GM18907 (cell line): ENCODE measurements around the gene B3GNT8.
"Not testable (repeated sequence)": the region's sequence is repeated elsewhere in the genome, so short reads cannot be mapped to it uniquely, and the experiment has no call there.

Experiments used
- ATAC-seq: cut with Tn5 transposase; IDR thresholded peaks from one replicate; pipeline ENCODE4 v1.9.1; 2021; ENCODE audit warnings: mild to moderate bottlenecking, moderate library complexity; ENCODE audit not compliant: unreplicated experiment

B3GNT8 gene

GRCh38 chr19:41437944-41438574 lies 10.9 kb upstream of the B3GNT8 start:
- ATAC-seq: no peak

DNA sequence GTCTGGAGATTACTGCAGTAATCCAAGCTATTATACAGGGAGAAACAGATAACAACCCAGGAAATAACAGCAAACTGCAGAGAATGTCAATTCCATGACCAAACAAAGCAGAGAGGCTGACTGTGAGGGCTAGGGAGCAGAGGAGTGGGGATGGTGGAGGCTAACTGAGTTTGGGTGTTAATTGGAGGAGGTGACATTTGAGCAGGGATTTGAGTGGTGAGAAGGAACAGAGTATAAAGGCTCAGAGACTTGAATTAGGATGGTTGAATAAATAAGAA lies 9.4 kb upstream of the B3GNT8 start:
- ATAC-seq: no peak

- no peak for ATAC-seq
These were observed 8.9 kb upstream of the B3GNT8 start for GRCh38 chr19:41435936-41436673.

DNA sequence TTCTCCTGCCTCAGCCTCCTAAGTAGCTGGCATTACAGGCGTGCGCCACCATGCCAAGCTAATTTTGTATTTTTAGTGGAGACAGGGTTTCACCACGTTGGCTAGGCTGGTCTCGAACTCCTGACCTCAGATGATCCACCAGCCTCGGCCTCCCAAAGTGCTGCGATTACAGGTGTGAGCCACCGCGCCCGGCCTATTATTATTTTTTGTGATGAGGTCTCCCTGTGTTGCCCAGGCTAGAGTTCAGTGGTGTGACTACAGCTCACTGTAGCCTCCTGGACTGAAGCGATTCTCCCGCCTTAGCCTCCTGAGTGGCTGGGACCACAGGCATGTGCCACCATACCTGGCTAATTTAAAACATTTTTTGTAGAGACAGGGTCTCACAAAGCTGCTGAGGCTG lies 8.2 kb upstream of the B3GNT8 start:
- ATAC-seq: not testable (repeated sequence)

GRCh38 chr19:41434450-41434849 lies 7.3 kb upstream of the B3GNT8 start:
- no peak for ATAC-seq

GRCh38 chr19:41433171-41433570 lies 6.0 kb upstream of the B3GNT8 start:
- no peak for ATAC-seq

- no peak for ATAC-seq
These were observed 4.5 kb upstream of the B3GNT8 start for GRCh38 chr19:41431426-41432386.

GRCh38 chr19:41430922-41431321 lies 3.7 kb upstream of the B3GNT8 start:
- ATAC-seq: no peak

GRCh38 chr19:41428481-41428859 lies 1.3 kb upstream of the B3GNT8 start:
- ATAC-seq: no peak

DNA sequence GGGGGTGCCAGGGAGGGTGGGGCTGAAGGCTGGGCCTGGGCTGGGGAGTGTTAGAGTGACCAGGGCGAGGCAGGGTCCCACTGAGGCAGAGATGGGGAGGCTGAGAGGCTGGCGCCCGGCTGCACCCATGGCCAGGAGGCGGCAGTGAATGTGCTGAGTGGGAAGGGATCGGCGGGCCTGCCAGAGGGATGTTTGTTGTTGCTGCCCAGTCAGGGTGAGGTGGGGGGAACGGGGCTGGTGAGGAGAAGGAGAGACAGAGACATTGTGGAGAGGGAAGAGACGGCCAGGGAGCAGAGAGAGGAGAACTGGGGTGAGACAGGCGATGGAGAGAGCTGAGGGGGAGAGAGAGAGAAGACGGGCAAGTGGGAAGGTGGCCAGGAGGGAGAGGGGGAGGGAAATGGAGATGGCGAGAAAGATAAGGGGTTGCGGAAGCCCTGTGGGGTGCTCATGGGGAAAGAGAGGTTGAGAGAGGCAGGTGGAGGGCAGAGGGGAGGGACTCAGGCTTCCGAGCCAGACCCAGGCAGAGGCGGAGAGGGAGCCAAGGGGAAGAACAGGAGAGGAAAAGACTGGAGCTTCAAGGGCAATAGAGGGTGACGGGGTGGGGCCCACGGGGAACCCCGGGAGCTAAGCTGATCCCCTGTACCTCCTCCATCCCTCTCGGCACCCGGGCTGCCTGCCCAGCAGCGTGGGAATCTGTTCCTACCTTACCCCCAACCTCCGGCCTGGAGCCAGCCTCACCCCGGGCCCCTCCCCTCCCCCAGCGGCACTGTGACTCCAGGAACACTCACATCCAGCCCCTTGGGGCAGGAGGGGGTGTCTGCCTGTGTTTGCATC lies 690 bp upstream of the B3GNT8 start:
- peak; percentile 2 for ATAC-seq

GRCh38 chr19:41426116-41426841 lies 895 bp downstream of the B3GNT8 start:
- ATAC-seq: no peak

- no peak for ATAC-seq
These were observed 1.7 kb downstream of the B3GNT8 start for GRCh38 chr19:41425174-41426115.

GRCh38 chr19:41424335-41425173 lies 2.6 kb downstream of the B3GNT8 start:
- no peak for ATAC-seq

DNA sequence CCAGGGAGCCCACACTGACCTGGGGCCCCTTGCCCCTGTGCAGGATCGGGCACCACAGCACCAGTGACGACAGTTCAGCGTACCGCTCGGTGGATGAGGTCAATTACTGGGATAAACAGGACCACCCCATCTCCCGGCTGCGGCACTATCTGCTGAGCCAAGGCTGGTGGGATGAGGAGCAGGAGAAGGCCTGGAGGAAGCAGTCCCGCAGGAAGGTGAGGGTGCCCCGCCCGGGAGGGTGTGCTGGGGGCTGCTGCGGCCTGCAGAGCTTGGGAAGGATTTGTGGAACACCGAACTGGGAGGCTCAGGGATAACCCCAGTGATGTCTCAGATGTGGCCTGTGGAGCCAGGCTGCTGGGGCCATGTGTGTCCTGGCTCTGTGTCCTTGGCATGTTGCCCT lies 4.2 kb downstream of the B3GNT8 start:
- no peak for ATAC-seq

DNA sequence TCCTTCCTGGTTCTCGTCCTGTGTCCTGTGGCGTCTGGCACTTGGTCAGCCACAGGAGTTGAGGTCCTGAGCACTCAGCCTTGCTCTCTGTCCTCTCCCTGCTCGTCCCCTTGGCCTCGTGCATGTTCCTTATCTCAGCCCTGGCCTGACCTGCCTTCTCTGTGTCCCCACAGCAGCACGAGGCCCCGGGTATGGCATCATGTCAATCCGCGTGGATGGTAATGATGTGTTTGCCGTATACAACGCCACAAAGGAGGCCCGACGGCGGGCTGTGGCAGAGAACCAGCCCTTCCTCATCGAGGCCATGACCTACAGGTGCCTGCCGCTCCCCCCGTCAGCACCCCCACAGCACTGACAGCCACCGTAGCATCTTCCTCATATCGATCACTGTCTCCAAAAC lies 4.7 kb downstream of the B3GNT8 start:
- ATAC-seq: no peak

DNA sequence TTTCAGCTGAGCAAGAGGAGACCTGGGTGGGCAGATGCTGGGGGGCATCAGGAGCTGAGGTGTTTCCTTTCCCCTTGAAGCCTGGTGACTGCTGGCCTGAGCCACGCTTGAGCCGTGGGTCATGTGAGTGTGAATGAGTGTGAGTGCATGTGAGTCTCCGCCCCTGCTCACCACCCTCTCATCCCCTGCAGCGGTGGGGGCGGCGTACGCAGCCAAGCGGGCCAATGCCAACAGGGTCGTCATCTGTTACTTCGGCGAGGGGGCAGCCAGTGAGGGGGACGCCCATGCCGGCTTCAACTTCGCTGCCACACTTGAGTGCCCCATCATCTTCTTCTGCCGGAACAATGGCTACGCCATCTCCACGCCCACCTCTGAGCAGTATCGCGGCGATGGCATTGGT lies 5.2 kb downstream of the B3GNT8 start:
- no peak for ATAC-seq

GRCh38 chr19:41421314-41421713 lies 5.9 kb downstream of the B3GNT8 start:
- ATAC-seq: no peak
